ENCODE measurements around the gene GEMIN4. TPM values are rescaled to one million over a fixed set of nuclear protein-coding genes. Genes with fewer than 3 reads are reported as not detected.

Gene GEMIN4
- polyA plus RNA-seq, 4 donors, result 2.7 to 18.3 (median 7.4) TPM

GRCh38 chr17:697682-698081 lies 54.4 kb downstream of the GEMIN4 start:
- Histone ChIP-seq H3K4me3 (ENCODE audit: low read depth in 1 of 3, low read length in 3 of 3) (no peak overlapping the region), H3K36me3 (ENCODE audit: control insufficient read depth in 3 of 3, insufficient read depth in 2 of 3, low read depth in 1 of 3, low read length in 3 of 3) (peaks cover 2 to 52% (median 20%) of the 10 kb centered on the region in 3 donors), H3K9me3 (ENCODE audit: control insufficient read depth in 2 of 2, insufficient read depth in 1 of 2, low read depth in 1 of 2, low read length in 1 of 2) (no peaks in the 10 kb centered on the region), H3K27me3 (ENCODE audit: control insufficient read depth in 3 of 3, insufficient read depth in 3 of 3, low read length in 3 of 3) (no peaks in the 10 kb centered on the region), H3K27ac (ENCODE audit: low read depth in 1 of 3, low read length in 2 of 3) (no peak overlapping the region), H3K4me1 (ENCODE audit: control insufficient read depth in 3 of 3, insufficient read depth in 2 of 3, low read depth in 1 of 3, low read length in 2 of 3) (no peaks in the 10 kb centered on the region)
- FAIRE-seq, result no peak
- WGBS, 3 donors, result 91 to 96% (median 94%) methylated on average over 8 of the region's 8 CpGs
- no peak for DNase-seq

GRCh38 chr17:696369-696768 lies 55.7 kb downstream of the GEMIN4 start:
- 78 to 95% (median 82%) methylated on average over 2 of the region's 2 CpGs for WGBS, 3 donors
- H3K27me3 ChIP-seq (ENCODE audit: control insufficient read depth in 3 of 3, insufficient read depth in 3 of 3, low read length in 3 of 3), result no peaks in the 10 kb centered on the region
- H3K4me3 ChIP-seq (ENCODE audit: low read depth in 1 of 3, low read length in 3 of 3), result no peak overlapping the region
- DNase-seq (no peak), FAIRE-seq (no peak)
- no peaks in the 10 kb centered on the region for H3K4me1 ChIP-seq (ENCODE audit: control insufficient read depth in 3 of 3, insufficient read depth in 2 of 3, low read depth in 1 of 3, low read length in 2 of 3)
- H3K27ac ChIP-seq (ENCODE audit: low read depth in 1 of 3, low read length in 2 of 3), result no peak overlapping the region
- H3K9me3 ChIP-seq (ENCODE audit: control insufficient read depth in 2 of 2, insufficient read depth in 1 of 2, low read depth in 1 of 2, low read length in 1 of 2), result no peaks in the 10 kb centered on the region
- H3K36me3 ChIP-seq (ENCODE audit: control insufficient read depth in 3 of 3, insufficient read depth in 2 of 3, low read depth in 1 of 3, low read length in 3 of 3), result peaks cover 7 to 47% (median 20%) of the 10 kb centered on the region in 3 donors

Other genes with a start within 250 kb of the GEMIN4 start
- 10 to 100 TPM in 3 of 4 donors, 1 to 10 TPM in 1; 7.4 to 24.2 (median 11.4) TPM for gene VPS53, start 37.4 kb downstream of the GEMIN4 start, polyA plus RNA-seq
- 10 to 100 TPM in 2 of 4 donors, 1 to 10 TPM in 2; 5.6 to 25.7 (median 11.8) TPM for gene TLCD3A, start 19.7 kb downstream of the GEMIN4 start, polyA plus RNA-seq
- gene GLOD4, start 30.0 kb upstream of the GEMIN4 start, polyA plus RNA-seq, result 100 to 1,000 TPM in 1 of 4 donors, 10 to 100 TPM in 3; 65.4 to 138 (median 84.9) TPM
- gene MRM3, start 30.1 kb upstream of the GEMIN4 start, polyA plus RNA-seq, result 10 to 100 TPM in 3 of 4 donors, 1 to 10 TPM in 1; 9.2 to 19.5 (median 14.5) TPM
- gene NXN, start 227.5 kb upstream of the GEMIN4 start, polyA plus RNA-seq, result 10 to 100 TPM in 1 of 4 donors, 1 to 10 TPM in 3; 2.2 to 12.5 (median 7.1) TPM
- gene TIMM22, start 244.9 kb upstream of the GEMIN4 start, polyA plus RNA-seq, result 1 to 10 TPM; 6.9 to 9.4 (median 8.0) TPM

All from small intestine (tissue), 7 donors.